Measurements from ENCODE around the gene TMEM9. TPM values are rescaled to one million over a fixed set of nuclear protein-coding genes. Genes with fewer than 3 reads are reported as not detected.

The TMEM9 gene
- total and polyA plus RNA-seq, 9 of the 15 experiments (the other 6 are each of a cell fraction or from before 2014, with no cell fraction given): 30.4 to 107 (median 67.6) TPM

DNA sequence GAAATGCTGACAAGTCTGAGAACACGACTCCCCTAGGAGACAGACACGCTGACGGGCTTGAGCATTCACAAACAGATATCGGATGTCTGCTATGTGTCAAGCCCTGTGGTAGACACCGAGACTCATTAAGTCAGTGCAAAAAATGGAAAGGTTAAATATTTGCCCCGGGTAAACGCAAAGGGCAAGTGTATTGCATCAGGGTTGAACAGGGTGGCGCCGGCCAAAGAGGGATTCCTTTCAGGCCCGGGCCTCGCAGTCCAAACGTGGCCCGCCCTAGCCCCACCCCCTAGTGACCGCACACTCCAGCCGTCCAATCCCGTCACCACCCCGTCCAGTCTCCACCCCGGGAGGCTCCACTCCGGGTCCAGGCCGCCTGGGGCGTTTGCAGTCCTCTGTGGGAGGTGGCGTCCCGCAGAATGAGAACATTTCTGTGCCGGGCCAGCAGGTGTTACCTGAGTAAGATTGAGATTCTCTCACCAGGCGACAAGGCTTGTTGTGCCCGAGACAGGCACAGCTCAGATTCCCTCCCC is 16.3 kb upstream of the TMEM9 start (continued):
- TF ChIP-seq, protein P1, sequence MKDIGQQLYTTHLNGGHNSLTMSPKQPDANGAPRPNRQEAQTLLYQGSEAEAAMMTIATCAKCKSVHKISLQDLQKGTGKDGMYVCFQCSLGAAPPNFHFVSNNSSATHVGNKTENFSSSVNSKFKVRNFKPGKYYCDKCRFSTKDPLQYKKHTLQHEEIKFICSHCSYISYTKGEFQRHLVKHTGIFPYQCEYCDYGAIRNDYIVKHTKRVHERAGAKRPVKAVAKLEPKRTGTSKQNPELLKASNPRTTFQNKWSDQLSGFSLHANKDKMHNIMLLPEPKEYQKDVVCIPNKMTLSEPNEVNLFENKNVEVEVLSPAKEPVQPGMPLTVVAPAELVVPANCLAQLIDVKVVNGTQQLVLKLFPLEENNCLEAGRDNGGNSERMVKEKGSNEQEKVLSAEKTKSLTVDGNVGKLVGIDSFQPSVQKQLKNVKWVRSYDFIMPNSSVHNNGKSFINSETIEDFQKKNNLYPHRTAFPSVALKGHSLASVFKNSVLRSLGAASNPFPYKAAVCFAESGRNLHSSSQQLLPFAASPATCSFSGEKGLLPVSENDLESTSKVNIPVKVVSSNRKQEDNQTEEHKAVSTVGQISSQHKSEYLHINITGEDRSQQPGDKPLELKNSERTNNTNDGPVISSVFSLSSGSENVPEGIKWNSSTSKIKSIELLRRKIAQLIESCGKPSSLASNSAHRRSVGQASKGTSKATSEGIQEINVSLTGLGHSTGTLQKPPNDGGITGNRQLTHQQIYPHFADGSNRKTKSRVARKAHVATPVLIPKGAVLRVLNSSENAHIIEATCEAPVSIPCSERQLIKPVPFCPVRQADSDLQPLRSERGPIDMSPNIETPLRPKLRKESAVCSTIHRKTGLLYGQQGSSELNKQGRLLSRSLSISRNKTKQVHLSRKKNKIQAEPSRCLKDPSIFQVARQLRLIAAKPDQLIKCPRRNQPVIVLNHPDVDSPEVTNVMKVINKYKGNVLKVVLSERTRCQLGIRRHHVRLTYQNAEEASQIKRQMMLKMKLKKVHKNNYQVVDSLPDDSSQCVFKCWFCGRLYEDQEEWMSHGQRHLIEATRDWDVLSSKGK (CRISPR knock-in tag; IDR thresholded peaks at IDR 0.05): no peak
- TF ChIP-seq GABPB1 (CRISPR knock-in tag; IDR thresholded peaks at IDR 0.05) (peak; percentile 20; the same call in 1 of the 2 replicates), NFXL1 (CRISPR knock-in tag; IDR thresholded peaks at IDR 0.05) (no peak), ZNF696 (CRISPR knock-in tag; conservative IDR thresholded peaks at IDR 0.05) (no peak), AFF1 (IDR thresholded peaks at IDR 0.05; ENCODE audit: low read depth in 1 of 2, partially characterized antibody in 2 of 2) (peak in 1 of 2 experiments; percentile 75), TBP (optimal IDR thresholded peaks at IDR 0.05; ENCODE audit: low read depth, low read length) (peak; percentile 54), FOXA3 (CRISPR knock-in tag; conservative IDR thresholded peaks at IDR 0.05 in 1 of 2, IDR thresholded peaks at IDR 0.05 in 1 of 2) (peak in 1 of 2 experiments; percentile 50; a peak in 2 of 4 replicates), PHF8 (IDR thresholded peaks at IDR 0.05; ENCODE audit: borderline replicate concordance, low read length) (peak; percentile 67; the same call in 1 of the 2 replicates), HBP1 (CRISPR knock-in tag; IDR thresholded peaks at IDR 0.05) (0 out of 2 replicates have a peak, but pooled peaks have one; percentile 59), CREB1 (IDR thresholded peaks at IDR 0.05) (peak; percentile 31; the same call in 1 of the 2 replicates), CREB1 (CRISPR knock-in tag; IDR thresholded peaks at IDR 0.05) (peak; percentile 35; the same call in 1 of the 2 replicates), SIX5 (IDR thresholded peaks at IDR 0.05; ENCODE audit: borderline replicate concordance in 1 of 2, insufficient read depth in 1 of 2, low read depth in 1 of 2, low read length in 2 of 2) (no peak), ETV6 (IDR thresholded peaks at IDR 0.05; ENCODE audit: borderline replicate concordance in 1 of 2, low read depth in 2 of 2, low read length in 1 of 2) (no peak), ETV6 (CRISPR knock-in tag; IDR thresholded peaks at IDR 0.05; ENCODE audit: borderline replicate concordance) (no peak), DLX4 (CRISPR knock-in tag; IDR thresholded peaks at IDR 0.05) (no peak), CBX1 (IDR thresholded peaks at IDR 0.05; ENCODE audit: low read depth) (peak; percentile 40; the same call in 1 of the 2 replicates), PHF20 (IDR thresholded peaks at IDR 0.05; ENCODE audit: partially characterized antibody) (peak; percentile 26)

Measured in K562 (cell line).